22Rv1 (cell line): Measurements from ENCODE around the gene UTY.

Source experiments
- ZFX ChIP-seq: fragments of 450-650 bp; IDR thresholded peaks from 2 replicates; pipeline ENCODE4 v1.6.1; 2017; ENCODE audit warnings: antibody characterized with exemption, borderline replicate concordance
- TF ChIP-seq, protein P1 (sequence below): fragments of 450-650 bp; IDR thresholded peaks from 2 replicates; pipeline ENCODE4 v1.5.1; 2017; ENCODE audit warnings: mild to moderate bottlenecking

DNA sequence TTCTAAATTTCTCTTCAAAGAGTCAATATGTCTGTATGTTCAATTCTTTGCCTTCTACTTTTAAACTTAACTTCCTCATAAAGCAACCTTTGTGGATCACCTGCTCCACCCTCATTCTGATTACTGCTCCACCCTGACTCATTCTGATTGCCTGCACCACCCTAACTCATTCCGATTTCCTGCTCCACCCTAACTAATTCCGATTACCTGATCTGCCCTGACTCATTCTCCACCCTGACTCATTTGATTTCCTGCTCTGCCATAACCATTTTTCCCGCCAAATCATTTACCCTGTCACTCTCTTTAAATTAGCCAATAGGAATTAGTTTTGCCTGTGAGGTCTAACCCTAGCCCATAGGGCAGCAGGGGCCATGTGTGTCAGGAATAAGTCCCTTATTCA lies 50.3 kb downstream of the UTY start:
- TF ChIP-seq, protein P1, sequence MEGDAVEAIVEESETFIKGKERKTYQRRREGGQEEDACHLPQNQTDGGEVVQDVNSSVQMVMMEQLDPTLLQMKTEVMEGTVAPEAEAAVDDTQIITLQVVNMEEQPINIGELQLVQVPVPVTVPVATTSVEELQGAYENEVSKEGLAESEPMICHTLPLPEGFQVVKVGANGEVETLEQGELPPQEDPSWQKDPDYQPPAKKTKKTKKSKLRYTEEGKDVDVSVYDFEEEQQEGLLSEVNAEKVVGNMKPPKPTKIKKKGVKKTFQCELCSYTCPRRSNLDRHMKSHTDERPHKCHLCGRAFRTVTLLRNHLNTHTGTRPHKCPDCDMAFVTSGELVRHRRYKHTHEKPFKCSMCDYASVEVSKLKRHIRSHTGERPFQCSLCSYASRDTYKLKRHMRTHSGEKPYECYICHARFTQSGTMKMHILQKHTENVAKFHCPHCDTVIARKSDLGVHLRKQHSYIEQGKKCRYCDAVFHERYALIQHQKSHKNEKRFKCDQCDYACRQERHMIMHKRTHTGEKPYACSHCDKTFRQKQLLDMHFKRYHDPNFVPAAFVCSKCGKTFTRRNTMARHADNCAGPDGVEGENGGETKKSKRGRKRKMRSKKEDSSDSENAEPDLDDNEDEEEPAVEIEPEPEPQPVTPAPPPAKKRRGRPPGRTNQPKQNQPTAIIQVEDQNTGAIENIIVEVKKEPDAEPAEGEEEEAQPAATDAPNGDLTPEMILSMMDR, result no peak
- TF ChIP-seq ZFX, result no peak
